ENCODE results near the gene COMMD1.

DNA sequence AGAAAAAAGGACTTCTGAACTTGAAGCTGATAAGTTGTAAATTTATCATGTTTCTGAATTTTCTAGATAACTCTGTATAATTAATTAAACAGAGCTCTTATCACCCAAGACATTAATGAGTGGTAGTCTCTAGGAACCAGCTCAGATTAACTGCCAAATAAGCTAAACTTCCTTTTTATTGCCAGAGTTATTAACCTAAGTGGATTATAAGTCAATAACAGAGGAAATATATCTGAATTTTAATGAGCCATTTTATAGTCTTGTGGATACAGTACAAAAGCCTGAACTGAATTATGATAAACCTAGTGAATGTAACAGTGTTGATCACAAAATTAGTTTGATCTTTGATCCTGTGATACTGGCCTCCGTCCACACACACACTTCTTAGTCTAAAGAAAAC is 111.5 kb downstream of the COMMD1 start:
- TF ChIP-seq CTCF (IDR thresholded peaks at IDR 0.05; ENCODE audit: low read depth, low read length, poor library complexity, severe bottlenecking) (no peak), EZH2phosphoT487 (IDR thresholded peaks at IDR 0.05; ENCODE audit: borderline replicate concordance, low read length) (no peak)

Data from DOHH2 (cell line).